Activated CD4-positive, alpha-beta T cell treated with anti-CD3 and anti-CD28 coated beads, Interleukin-2, amount 50 U/mL, for 48 hours (primary cell): Measurements from ENCODE around the gene MAN1B1.
"Not testable (repeated sequence)": the region's sequence is repeated elsewhere in the genome, so short reads cannot be mapped to it uniquely, and the experiment has no call there.

Experiments used
- DNase-seq, 2 experiments: peaks; one replicate each; pipeline ENCODE4 v3.0.0-alpha.2; 2020

Gene MAN1B1

DNA sequence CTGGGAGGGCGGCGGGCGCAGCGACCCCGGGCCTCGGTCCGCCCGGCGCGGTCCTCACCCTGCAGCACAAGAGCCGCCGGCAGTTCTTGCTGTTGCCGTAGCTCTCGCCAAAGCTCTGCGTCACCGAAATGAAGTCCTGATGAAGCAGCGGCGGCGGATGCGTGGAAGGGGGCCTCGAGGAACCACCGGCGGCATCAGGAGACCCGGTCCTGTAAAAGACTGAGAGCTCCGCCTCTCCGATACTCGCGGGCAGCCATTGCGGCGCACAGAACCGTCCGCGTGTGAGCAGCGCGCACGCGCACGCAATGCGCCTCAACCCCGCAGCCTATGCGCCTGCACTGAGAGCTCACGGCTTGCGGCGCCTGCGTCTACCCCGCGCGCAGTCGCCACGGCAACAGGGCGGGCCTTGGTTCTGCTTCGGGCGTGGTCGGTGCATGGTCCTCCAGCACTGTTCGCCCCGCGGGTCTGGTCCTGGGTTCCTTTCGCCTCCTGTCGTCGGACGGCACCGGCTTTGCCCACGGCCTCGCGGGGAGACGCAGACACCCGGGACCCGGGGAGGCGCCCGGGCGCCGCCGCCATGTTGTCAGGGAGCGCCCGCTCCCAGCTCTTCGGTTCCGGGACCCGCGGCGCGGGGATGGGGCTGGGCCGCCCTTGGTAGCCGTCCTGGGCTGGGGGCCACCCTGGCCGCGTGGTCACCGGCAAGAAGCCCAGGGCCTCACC, 42.8 kb downstream of the MAN1B1 start:
- peak; percentile 88 to 91 for DNase-seq

- DNase-seq, result peak in 1 of 2 experiments; percentile 28
Measured at GRCh38 chr9:137130176-137130755, 43.5 kb downstream of the MAN1B1 start.

GRCh38 chr9:137134191-137134590, 47.4 kb downstream of the MAN1B1 start:
- DNase-seq, result no peak

DNA sequence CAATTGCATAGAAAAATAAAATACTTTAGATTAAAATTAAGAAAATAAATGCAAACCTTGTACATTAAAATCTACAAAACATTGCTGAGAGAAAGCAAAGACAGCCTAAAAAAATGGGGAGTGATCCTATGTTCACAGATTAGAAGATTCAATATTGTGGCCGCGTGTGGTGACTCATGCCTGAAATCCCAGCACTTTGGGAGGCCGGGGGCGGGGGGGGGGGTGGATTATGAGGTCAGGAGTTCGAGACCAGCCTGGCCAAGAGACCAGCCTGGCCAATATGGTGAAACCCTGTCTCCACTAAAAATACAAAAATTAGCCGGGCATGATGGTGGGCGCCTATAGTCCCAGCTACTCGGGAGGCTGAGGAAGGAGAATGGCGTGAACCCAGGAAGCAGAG, 48.4 kb downstream of the MAN1B1 start:
- DNase-seq, result not testable (repeated sequence)

GRCh38 chr9:137136261-137136880, 49.6 kb downstream of the MAN1B1 start:
- DNase-seq, result no peak

DNA sequence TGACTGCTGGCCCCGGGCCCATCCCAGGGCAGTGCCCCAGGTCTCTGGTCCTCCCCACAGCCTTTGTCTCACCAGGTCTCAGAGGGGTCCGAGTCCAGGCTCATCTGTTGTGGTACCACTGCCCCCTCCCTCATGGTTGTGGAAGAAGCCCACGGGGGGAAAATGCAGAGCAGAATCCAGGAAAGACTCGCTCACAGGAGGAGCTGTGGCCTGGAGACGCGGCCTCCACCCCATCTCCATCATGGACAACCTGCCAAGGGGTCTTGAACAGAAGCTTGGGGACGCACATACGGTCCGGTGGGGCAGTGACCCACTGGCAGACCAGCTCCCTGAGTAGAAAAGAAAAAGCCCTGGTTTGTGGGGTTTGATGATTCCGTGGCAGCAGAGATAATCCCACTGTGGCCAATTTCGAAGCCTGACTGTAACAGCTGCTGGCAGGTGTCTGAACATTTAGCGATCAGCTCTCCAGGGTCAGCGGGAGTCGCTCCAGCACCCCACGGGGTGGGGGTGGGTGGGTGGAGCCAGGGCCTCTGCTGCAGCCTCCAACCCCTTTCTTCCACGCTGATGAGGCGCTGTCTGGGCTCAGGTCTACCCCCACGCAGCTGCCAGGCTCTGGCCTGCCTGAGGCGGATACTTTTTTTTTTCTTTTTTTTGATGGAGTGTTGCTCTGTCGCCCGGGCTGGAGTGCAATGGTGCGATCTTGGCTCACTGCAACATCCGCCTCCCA, 50.3 kb downstream of the MAN1B1 start:
- DNase-seq, result no peak

DNA sequence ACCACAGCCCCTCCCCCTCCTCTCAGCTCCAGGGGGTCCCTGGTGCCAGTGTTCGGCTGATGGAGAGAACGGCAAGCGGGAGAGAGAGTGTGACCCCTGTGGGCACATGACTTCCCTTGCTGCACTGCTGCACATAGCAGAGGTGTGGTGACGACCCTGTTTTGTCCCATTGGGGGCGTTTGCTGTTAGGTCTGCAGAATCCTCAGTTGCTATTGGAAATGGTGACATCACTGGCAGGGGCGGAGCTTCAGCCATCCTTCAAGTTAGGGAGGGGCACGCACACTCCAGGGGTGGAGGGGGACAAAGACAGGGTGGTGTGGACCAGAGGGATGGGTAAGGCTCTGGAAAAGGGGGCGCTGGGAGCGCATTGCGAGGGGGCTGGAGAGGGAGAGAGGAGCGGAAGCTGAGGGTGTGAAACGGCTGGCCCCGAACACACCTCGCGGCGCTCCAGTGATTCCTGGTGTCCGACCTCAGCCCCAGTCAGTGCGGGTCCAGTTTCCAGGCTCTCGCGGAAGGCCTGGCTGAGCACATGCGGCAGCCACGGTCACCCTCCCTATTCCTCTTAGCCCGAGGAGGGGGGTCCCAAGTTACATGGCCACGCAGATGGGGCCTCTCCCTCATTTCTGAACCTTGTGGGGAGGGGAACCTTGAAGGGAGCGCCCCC, 51.4 kb downstream of the MAN1B1 start:
- no peak for DNase-seq

GRCh38 chr9:137138722-137139467, 52.1 kb downstream of the MAN1B1 start, which contains the start of gene GRIN1:
Gene GRIN1, plus strand, starts transcription at chr9:137139154. Its CDS starts 333 bp downstream, at chr9:137139487.
- no peak for DNase-seq

- no peak for DNase-seq
Measured at GRCh38 chr9:137139468-137140150, 52.8 kb downstream of the MAN1B1 start.

GRCh38 chr9:137140151-137141012, 53.6 kb downstream of the MAN1B1 start:
- DNase-seq, result no peak

DNA sequence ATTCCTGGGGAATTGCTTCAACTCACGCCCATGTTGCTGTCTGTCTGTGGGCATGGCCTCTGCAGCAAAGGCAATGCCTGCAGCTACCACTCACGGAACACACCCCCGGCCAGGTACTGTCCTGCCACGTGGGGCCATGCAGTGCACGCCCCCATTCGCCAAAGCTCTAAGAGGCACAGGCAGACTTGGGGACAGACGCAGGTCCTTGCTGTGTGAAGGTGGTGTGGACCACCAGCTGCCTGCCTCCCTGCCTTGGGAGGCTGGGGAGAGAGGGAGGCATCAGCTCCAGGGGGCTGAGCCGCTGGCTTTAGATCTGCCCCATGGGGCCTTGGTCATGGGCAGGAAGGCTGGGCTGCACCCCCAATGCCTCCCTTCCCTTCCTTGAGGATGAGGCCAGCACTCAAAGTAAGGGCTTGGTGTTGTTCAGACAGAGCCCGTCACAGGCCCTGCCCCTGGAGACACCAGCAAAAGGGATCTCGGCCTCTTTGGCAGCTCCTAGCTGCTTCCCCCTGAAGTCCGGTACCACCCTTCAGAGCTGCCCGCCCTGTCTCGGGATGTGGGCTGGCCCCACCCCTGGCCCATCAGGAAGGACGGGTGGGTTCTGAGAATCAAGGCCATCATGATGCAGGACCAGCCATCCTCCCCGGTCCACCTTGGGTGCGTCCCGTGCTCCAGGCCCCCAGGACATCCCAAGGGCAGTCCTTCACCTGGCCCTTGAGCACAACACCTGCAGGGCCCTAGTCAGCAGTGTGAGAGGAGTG, 54.4 kb downstream of the MAN1B1 start:
- DNase-seq, result no peak

DNA sequence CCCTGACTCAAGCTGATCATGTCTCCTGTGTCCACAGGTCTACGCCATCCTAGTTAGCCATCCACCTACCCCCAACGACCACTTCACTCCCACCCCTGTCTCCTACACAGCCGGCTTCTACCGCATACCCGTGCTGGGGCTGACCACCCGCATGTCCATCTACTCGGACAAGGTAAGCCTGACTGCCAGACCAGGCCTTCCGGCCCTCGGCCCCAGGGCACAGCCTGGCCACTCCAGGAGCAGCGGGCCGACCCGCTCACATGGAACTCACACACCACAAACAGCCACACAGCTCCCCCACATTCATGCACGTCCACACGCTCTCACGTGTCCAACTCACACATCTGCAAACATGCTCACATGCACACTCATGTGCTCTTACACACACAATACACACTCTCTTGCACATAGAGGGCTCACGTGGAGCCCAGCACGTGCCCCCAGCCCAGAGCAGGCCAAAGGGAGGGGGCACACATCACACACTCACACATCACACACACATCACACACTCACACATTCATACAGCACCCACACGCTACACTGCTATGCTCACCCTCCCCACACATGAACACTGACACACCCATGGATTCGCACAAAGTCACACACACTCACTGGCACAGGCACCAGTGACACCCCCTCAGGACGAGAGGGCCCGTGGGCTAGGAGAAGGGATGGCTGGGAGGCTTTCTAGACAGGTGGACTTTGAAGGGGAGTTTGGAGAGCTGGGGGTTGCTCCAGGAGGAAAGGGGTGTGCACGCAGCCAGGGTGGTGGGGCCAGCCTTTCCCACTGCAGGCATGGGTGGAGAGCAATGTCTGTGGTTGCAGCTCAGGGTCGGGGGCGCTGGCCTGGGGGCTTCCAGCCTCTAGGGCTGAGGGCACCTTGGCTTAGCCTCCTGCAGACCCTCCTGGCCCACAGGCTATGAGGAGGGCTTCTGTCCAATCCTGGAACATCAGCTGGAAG, 55.5 kb downstream of the MAN1B1 start:
- no peak for DNase-seq

GRCh38 chr9:137143459-137143858, 56.7 kb downstream of the MAN1B1 start:
- no peak for DNase-seq

DNA sequence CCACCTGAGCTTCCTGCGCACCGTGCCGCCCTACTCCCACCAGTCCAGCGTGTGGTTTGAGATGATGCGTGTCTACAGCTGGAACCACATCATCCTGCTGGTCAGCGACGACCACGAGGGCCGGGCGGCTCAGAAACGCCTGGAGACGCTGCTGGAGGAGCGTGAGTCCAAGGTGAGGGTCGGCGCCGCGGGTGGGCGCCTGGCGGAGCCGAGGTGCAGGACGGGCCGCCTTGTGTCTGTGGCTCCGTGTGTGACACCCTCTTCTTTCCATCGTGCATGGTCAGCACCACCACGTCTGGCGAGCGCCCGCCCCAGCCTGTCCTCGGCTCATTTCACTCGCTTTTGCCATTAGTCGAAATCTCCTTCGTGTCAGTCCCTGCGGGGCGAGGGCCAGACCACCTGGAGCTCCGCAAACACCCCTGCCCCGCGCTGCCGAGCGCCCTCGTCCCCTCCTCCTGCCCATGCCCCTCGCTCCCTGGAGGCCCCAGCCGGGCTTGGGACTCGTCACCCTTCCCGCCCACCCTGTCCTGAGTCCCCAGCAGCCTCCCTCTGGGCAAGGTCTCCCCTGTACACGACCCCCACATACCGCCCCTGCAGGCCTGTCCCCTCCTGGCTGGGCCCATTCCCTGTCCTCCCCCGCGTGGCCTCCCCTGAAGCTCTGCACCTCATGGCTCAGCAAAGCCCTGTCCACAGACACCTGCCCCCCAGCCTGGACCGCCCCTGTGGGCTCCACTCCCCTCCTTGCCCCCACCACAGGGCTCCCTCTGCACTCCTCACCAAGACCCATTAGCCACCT, 59.1 kb downstream of the MAN1B1 start:
- DNase-seq, result no peak

DNA sequence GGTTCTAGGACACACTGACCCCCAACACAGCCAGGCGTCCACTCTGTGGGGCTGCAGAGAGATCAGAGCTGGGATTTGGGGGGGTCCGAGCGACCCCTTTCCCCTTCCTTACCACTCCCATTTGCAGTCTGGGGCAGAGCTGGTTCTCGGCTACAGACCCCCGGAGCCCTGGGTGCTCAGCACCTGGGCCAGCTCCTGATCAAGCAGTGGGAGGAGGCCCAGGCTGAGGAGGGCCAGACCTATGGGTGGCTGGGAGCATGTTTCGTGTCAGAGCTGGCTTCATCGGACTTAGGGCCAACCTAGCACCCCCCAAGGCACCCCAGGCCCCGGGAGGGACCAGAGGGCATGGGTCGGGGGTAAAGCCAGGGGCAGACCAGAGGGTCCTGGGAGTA, 59.7 kb downstream of the MAN1B1 start:
- no peak for DNase-seq

DNA sequence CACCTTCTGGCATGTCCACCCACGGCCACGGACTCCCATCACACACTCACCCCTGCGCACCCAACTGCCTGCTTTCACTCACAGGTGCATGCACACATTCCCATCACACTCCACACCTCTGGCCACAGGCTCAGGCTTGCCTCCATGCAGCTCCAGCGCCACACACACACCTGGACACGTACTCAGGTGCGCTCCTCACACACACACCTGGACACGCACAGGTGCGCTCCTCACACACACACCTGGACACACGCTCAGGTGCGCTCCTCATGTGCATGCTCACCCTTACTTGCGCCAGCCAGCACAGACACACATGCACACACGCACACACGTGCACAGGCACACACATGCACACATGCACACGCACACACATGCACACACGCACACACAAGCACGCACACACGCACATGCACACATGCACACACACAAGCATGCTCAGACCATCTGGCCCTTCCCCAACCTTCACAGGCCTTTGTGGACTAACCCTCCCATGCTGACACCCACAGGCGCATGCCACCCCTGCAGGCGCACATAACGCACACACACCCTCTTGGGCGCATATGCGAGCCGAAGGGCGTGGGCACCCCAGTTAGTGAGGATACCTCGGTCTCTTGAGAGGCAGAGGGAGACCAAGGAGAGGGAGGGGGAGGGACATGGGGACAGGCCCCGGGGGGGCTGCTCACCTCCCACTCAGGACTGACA, 60.5 kb downstream of the MAN1B1 start:
- no peak for DNase-seq

- no peak for DNase-seq
Measured at GRCh38 chr9:137147793-137148160, 61.0 kb downstream of the MAN1B1 start.
